SK-N-SH treated with all-trans-retinoic acid at 6 μM for 48 hours (cell line): ENCODE data around the gene COBLL1.

Source experiments
- CREB5 ChIP-seq: fragments of 250-450 bp; sonication (Bioruptor Pico); IDR thresholded peaks from 2 replicates; pipeline ENCODE4 v1.5.1; 2020; ENCODE audit warnings: low read depth, mild to moderate bottlenecking, moderate library complexity
- ESRRG ChIP-seq: fragments of 250-450 bp; sonication (Bioruptor Pico); IDR thresholded peaks from 2 replicates; pipeline ENCODE4 v1.6.1; 2021; ENCODE audit warnings: mild to moderate bottlenecking
- GLIS3 ChIP-seq: fragments of 250-450 bp; sonication (Bioruptor Pico); IDR thresholded peaks from 2 replicates; pipeline ENCODE4 v1.5.0; 2020; ENCODE audit warnings: mild to moderate bottlenecking, moderate library complexity
- OSR1 ChIP-seq: fragments of 250-450 bp; sonication (Bioruptor Pico); IDR thresholded peaks from 2 replicates; pipeline ENCODE4 v1.8.0; 2022; ENCODE audit warnings: moderate library complexity, mild to moderate bottlenecking, inconsistent platforms
- PATZ1 ChIP-seq: fragments of 250-450 bp; sonication (Bioruptor Pico); IDR thresholded peaks from 2 replicates; pipeline ENCODE4 v1.8.0; 2020; ENCODE audit warnings: mild to moderate bottlenecking, moderate library complexity, borderline replicate concordance
- TCF4 ChIP-seq: fragments of 250-450 bp; sonication (Bioruptor Pico); IDR thresholded peaks from 2 replicates; pipeline ENCODE4 v1.8.0; 2021; ENCODE audit warnings: mild to moderate bottlenecking, moderate library complexity, borderline replicate concordance
- ZC3H10 ChIP-seq: fragments of 250-450 bp; sonication (Bioruptor Pico); IDR thresholded peaks from 2 replicates; pipeline ENCODE4 v1.5.1; 2021; ENCODE audit warnings: mild to moderate bottlenecking, moderate library complexity

DNA sequence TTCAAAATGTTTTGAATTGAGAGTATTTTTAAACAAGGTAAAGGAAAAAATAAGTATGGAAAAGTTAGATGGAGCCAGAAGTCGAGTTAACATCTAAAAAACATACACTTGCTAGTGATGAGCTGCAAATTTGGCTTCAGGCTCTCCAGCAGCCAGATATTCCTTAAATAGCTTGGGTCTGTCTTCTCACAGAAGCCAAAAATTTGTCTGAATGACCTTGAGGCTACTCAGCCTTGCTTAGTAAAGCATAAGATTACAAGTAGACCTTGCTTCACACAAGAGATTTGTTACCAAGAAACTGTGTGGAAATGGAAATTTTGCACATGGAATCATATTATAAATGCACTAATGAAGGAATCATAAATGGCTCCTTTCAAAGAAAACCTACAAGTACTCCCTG is 179.6 kb downstream of the COBLL1 start:
- no peak for TF ChIP-seq TCF4 (CRISPR knock-in tag)
- no peak for TF ChIP-seq OSR1 (CRISPR knock-in tag)
- no peak for TF ChIP-seq PATZ1 (CRISPR knock-in tag)
- no peak for TF ChIP-seq ESRRG
- no peak for TF ChIP-seq CREB5 (CRISPR knock-in tag)
- no peak for TF ChIP-seq ZC3H10 (CRISPR knock-in tag)
- TF ChIP-seq GLIS3 (CRISPR knock-in tag) = no peak
